Measurements from ENCODE around the gene SIVA1. TPM values are rescaled to one million over a fixed set of nuclear protein-coding genes. Genes with fewer than 3 reads are reported as not detected.

Gene SIVA1
- polyA plus RNA-seq, 1 of the 3 experiments (the other 2 are of a cell fraction): 137 TPM

DNA sequence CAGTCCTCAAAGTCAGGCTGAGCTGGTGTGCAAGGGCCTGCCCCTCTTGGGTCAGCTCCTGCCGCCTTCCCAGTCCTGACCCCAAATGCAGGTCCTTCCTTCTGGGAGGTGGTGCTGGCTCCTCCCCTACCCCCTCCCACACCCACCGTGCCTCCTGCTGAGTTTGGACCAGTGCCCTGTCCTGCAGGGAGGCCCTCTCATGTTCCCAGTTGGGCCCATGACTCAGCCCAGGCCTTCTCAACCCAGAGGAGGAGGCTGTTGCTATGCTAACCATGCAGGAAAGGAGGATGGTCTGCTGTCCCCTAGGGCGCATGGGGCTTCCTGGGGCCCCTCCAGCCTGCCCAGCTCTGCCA lies 52.4 kb downstream of the SIVA1 start (continued):
- no peak for TF ChIP-seq REST (IDR thresholded peaks at IDR 0.05; ENCODE audit: low read depth, low read length)
- no peak for TF ChIP-seq RXRA (IDR thresholded peaks at IDR 0.05; ENCODE audit: borderline replicate concordance, low read depth)
- TF ChIP-seq JUND (IDR thresholded peaks at IDR 0.05): no peak
- 0 out of 2 replicates have a peak, but pooled peaks have one; percentile 31 for TF ChIP-seq MEF2A (IDR thresholded peaks at IDR 0.05; ENCODE audit: borderline replicate concordance, low read depth)
- TF ChIP-seq GATA2 (CRISPR knock-in tag; IDR thresholded peaks at IDR 0.05): no peak

DNA sequence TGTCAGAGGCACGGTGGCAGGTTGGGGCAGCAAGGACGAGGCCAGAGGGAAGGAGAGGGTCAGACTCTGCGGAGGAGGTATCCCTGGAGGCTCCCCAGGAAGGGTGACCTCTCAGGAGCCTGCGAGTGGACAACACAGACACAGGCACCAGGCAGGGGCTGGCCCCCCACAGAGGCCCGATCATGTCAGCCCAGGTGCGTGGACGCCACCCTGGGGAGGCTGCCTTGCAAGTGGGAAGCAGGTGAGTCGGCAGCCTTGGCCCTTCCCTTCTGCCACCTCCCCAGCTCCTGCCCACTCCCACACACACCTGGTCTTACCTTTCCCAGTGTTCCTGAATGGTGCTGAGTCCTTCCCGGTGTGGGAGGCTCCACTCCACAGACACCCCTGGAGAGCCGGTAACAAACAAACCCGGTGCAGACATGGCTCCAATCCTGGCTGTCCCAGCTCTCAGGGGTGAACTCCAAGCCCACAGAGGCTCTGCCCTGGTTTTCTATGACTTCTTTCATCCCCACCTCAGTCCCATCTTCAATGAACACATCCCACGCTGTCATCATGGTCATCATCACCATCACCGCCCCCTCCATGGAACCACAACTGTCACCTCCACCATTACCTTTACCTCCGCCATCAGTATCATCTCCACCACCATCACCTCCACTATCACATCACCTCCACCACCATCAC lies 53.1 kb downstream of the SIVA1 start:
- Histone ChIP-seq H4K20me1 (ENCODE audit: insufficient read depth) (no peaks in the 10 kb centered on the region), H3K79me2 (ENCODE audit: insufficient read depth) (no peaks in the 10 kb centered on the region), H3K36me3 (replicated peaks in 1 of 2; ENCODE audit: control insufficient read depth in 1 of 2, insufficient read depth in 2 of 2, low read length in 1 of 2) (no peaks in the 10 kb centered on the region), H3K9me2 (no peaks in the 10 kb centered on the region), H3K4me1 (ENCODE audit: control insufficient read depth in 1 of 2, insufficient read depth in 2 of 2, low read depth in 1 of 2, low read length in 1 of 2) (peaks cover 19 to 24% of the 10 kb centered on the region in 2 experiments; a peak in 3 of 4 replicates), H3K9ac (no peak overlapping the region), H3K4me3 (ENCODE audit: low read depth in 2 of 2, low read length in 1 of 2) (no peak overlapping the region), H3F3A (replicated peaks; ENCODE audit: insufficient read depth) (peaks cover 3% of the 10 kb centered on the region), H3K9me3 (no peaks in the 10 kb centered on the region), H3K4me2 (peak overlapping the region; percentile 13; the same call in 1 of the 2 replicates), H3K27ac (ENCODE audit: low read depth in 2 of 2, low read length in 1 of 2) (peak overlapping the region in 1 of 2 experiments; percentile 15; a peak in 1 of 4 replicates), H3K27me3 (ENCODE audit: insufficient read depth) (no peaks in the 10 kb centered on the region), H2AFZ (ENCODE audit: low read depth) (no peak overlapping the region)
- 80% methylated on average over 10 of the region's 14 CpGs for WGBS (ENCODE audit: low lambda C conversion rate)
- ChIA-PET CTCF (interaction anchor here (1.0 kb wide), 1 partner anchor 15 kb away, joined by 3 read pairs; no protein-coding TSS in a partner anchor), POLR2A (no interaction called here)
- DNase-seq: peak; percentile 28
- TF ChIP-seq CHD2 (IDR thresholded peaks at IDR 0.05; ENCODE audit: low read length, partially characterized antibody): no peak
- no peak for TF ChIP-seq NRF1 (IDR thresholded peaks at IDR 0.05; ENCODE audit: low read depth, low read length)
- no peak for TF ChIP-seq RAD21 (IDR thresholded peaks at IDR 0.05; ENCODE audit: low read length)
- no peak for TF ChIP-seq EZH2phosphoT487 (IDR thresholded peaks at IDR 0.05; ENCODE audit: borderline replicate concordance, low read depth)
- no peak for TF ChIP-seq TCF12 (IDR thresholded peaks at IDR 0.05)
- TF ChIP-seq SMC3 (IDR thresholded peaks at IDR 0.05; ENCODE audit: low read depth, low read length): no peak
- TF ChIP-seq FOXM1 (IDR thresholded peaks at IDR 0.05; ENCODE audit: low read depth): no peak
- no peak for TF ChIP-seq FOSL2 (IDR thresholded peaks at IDR 0.05; ENCODE audit: borderline replicate concordance, low read depth)
